ENCODE results near the gene NCOA7.

Gene NCOA7

GRCh38 chr6:125790358-125791150 is at the start of gene NCOA7:
Gene NCOA7, plus strand, starts transcription at chr6:125790960. Its CDS starts 24,395 bp downstream, at chr6:125815355.
- DNase-seq = peak; percentile 58 to 96 (median 90)
- intact Hi-C loops (cut with DNase I) = loop anchor here (2.0 to 10.0 kb wide), 2 partner anchors 54 to 166 kb away; partner anchors contain the start of gene HINT3

GRCh38 chr6:125741336-125741735 is 49.4 kb upstream of the NCOA7 start:
- DNase-seq = no peak

GRCh38 chr6:125742024-125742423 is 48.7 kb upstream of the NCOA7 start:
- no peak for DNase-seq
- intact Hi-C loops (cut with DNase I) = loop anchor here (10.0 kb wide), 1 partner anchor 127 kb away; no protein-coding TSS in a partner anchor

More at GRCh38 chr6:125741336-125741735, 49.4 kb upstream of the NCOA7 start:
- intact Hi-C loops (cut with DNase I) = loop anchor here (10.0 kb wide), 1 partner anchor 127 kb away; no protein-coding TSS in a partner anchor

GRCh38 chr6:125742464-125743120 is 48.2 kb upstream of the NCOA7 start:
- DNase-seq = no peak
- intact Hi-C loops (cut with DNase I) = loop anchor here (10.0 kb wide), 1 partner anchor 128 kb away; no protein-coding TSS in a partner anchor

- intact Hi-C loops (cut with DNase I) = loop anchor here (10.0 kb wide), 1 partner anchor 129 kb away; no protein-coding TSS in a partner anchor
- DNase-seq = peak in 2 of 42 donors; percentile 29 to 33
Observed at GRCh38 chr6:125743604-125744003, 47.2 kb upstream of the NCOA7 start.

GRCh38 chr6:125745281-125746018 is 45.3 kb upstream of the NCOA7 start:
- intact Hi-C loops (cut with DNase I) = loop anchor here (5.0 to 10.0 kb wide), 2 partner anchors 43 to 131 kb away; no protein-coding TSS in a partner anchor
- peak in 7 of 42 donors; percentile 33 to 53 (median 34) for DNase-seq

GRCh38 chr6:125746019-125746414 is 44.7 kb upstream of the NCOA7 start:
- intact Hi-C loops (cut with DNase I) = loop anchor here (5.0 to 10.0 kb wide), 2 partner anchors 44 to 131 kb away; no protein-coding TSS in a partner anchor
- DNase-seq = no peak

- intact Hi-C loops (cut with DNase I) = loop anchor here (5.0 to 10.0 kb wide), 2 partner anchors 45 to 132 kb away; no protein-coding TSS in a partner anchor
- peak; percentile 35 to 91 (median 69) for DNase-seq
Observed at GRCh38 chr6:125746731-125747588, 43.8 kb upstream of the NCOA7 start.

- peak in 39 of 42 donors; percentile 15 to 87 (median 64) for DNase-seq
- intact Hi-C loops (cut with DNase I) = loop anchor here (5.0 to 10.0 kb wide), 2 partner anchors 45 to 133 kb away; no protein-coding TSS in a partner anchor
Observed at GRCh38 chr6:125747589-125748405, 43.0 kb upstream of the NCOA7 start.

- intact Hi-C loops (cut with DNase I) = loop anchor here (5.0 to 10.0 kb wide), 2 partner anchors 46 to 134 kb away; no protein-coding TSS in a partner anchor
- DNase-seq = peak in 16 of 42 donors; percentile 9 to 60 (median 28)
Observed at GRCh38 chr6:125748406-125749172, 42.2 kb upstream of the NCOA7 start.

- DNase-seq = peak; percentile 82 to 98 (median 95)
- intact Hi-C loops (cut with DNase I) = loop anchor here (5.0 to 10.0 kb wide), 2 partner anchors 47 to 135 kb away; no protein-coding TSS in a partner anchor
Observed at GRCh38 chr6:125749173-125749864, 41.4 kb upstream of the NCOA7 start, which contains the start of gene HEY2. Gene HEY2, plus strand, starts transcription at chr6:125749632. Its CDS starts 145 bp downstream, at chr6:125749777.

- intact Hi-C loops (cut with DNase I) = loop anchor here (5.0 to 10.0 kb wide), 2 partner anchors 48 to 135 kb away; no protein-coding TSS in a partner anchor
- DNase-seq = peak in 26 of 42 donors; percentile 18 to 74 (median 42)
Observed at GRCh38 chr6:125749865-125750691, 40.7 kb upstream of the NCOA7 start.

GRCh38 chr6:125750692-125751333 is 39.9 kb upstream of the NCOA7 start:
- no peak for DNase-seq
- intact Hi-C loops (cut with DNase I) = no loop called here

All from head of caudate nucleus (tissue), 42 donors.